Kidney tubule cell (primary cell): ENCODE data around the gene EPB41L1.

ENCODE experiments used
- DNase-seq: peaks from one replicate; pipeline ENCODE4 v3.0.0-alpha.2; 2018; ENCODE audit warnings: low spot score

EPB41L1 gene

DNA sequence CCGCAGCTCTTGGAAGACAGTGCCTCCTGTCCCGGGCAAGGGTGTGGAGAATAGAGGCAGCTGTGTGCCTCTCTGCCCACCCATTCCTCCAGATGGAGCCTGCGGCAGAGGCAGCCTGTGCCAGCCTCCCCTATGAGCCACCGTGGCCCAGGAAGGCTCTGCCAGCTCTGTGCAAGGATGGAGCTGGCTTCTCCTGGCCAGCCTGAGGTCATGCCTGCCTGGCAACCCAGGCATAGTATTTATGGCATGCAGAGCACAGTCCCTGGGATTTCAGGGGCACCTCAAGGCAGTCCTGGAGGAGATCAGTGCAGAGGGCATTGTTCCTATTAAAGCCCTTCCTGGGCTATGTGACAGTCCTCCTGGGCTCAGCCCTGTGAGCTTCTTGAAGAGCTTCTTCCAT, 1.5 kb downstream of the EPB41L1 start:
- DNase-seq, result no peak

DNA sequence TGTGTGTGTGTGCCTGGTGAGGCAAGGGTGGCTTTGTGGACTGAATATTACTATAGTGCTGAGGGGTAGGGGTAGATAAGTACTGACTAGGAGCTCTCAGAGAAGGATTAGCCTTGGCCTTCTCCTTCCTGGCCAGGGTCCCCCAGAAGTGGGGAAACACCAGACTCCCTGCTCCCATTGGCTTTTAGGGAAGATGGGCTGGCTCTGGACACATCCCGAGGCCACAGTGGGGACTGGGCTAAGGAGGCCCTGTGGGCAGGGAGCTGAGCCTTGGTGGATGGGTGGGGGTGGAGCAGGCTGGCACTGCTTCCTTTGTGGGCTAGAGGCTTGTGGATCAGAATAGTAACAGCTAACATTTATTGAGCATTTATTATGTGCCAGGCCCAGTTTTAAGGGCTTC, 3.1 kb downstream of the EPB41L1 start:
- no peak for DNase-seq

GRCh38 chr20:36158160-36158741, 3.7 kb downstream of the EPB41L1 start:
- DNase-seq, result no peak

DNA sequence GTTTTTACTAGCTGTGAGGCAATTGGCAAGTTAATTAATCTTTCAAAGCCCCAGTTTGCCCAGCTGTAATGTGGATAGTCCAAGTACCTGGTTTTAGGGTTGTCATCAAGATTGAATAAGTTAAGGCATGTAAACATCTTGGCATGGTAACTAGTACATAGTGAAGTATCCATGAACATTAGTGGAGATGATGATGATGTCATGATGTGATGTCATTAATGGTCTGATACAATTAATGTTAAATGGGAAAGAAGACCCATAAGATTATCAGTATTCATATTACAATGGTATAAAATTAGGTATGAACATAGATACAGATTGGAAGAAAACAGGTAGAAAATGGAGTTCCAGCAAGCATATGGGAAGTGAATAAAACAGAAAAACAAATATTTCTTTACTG, 5.3 kb downstream of the EPB41L1 start:
- DNase-seq, result no peak

- DNase-seq, result peak; percentile 65
Observed at GRCh38 chr20:36162272-36162966, 7.9 kb downstream of the EPB41L1 start.

DNA sequence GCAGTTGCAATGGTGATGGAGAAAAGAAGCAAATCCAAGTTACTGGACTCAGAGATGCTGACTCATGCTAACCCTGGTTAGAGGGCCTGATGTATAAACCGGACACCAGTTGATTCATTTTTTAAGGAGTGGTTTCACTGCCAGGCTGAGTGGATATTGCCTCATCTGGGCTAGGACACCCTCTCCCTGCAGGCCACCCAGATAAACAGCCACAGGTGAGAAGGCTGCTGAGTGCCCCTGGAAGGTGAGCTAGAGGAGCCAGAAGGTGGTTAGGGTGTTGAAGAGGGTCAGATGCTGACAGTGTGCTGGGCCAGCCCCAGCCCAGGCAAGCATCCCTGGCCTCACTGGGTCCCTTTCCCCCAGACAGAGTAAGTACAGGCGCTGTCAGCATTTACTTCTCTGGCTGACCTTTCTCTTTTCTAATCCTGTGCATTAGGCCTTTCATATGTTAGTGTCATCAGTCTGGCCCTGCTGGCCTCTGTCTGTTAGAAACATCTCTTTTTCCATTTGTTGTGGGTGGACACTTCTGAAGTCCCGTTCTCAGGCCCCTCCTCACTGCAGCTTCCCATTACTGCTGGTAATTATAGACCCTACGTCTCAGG, 13.5 kb downstream of the EPB41L1 start:
- peak; percentile 59 for DNase-seq

DNA sequence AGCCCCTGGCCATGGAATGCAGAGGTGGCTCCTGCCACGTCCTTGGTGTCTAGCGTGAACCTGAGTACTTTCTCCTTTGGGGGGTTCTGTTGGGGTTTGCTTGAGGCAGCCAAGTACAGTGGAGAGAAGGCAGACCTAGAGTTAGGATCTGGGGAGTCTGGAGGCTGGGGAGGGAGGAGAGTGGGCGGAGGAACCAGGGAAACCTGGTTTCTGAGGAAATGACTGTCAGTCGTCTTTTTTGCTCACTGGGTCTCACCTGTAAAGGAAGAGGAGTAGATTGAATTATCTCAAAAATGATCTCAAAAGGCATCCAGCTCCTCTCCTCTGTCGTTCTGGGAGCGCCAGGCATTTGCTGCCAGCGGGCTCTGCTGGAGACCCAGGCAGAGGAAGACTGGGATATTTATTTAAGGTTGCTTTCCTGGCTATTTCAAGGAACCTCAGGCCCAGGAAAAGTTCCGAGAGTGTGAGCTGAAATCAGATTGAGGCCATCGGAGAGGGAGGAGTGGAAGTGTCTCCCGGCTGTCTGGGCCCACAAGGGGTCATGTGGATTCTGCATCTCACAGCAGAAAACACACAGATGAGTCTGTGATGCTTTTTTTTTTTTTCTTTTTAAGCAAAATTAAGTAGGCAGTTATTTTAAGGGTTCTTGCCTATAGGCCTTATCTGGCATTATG, 16.1 kb downstream of the EPB41L1 start:
- no peak for DNase-seq

DNA sequence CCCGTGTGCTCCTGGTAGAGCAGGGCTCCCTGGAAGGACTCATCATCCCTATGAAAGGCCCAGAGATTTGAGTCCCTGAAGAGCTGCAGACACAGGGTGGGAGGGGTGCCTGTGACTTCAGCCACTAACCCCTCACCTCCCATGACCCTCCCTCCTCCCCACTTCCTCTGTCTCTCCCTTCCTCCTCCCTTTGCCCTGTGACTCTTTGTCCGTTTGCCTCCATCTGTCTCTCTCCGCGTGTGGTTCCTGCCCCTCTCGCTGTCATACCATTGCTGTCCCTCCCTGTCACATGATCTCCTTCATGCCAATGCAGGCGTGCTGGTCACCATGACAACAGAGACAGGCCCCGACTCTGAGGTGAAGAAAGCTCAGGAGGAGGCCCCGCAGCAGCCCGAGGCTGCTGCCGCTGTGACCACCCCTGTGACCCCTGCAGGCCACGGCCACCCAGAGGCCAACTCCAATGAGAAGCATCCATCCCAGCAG, 19.0 kb downstream of the EPB41L1 start:
- DNase-seq, result peak; percentile 55

GRCh38 chr20:36175016-36175415, 20.5 kb downstream of the EPB41L1 start:
- DNase-seq, result no peak

GRCh38 chr20:36175475-36175995, 21.0 kb downstream of the EPB41L1 start:
- DNase-seq, result no peak

GRCh38 chr20:36177716-36178115, 23.2 kb downstream of the EPB41L1 start:
- DNase-seq, result no peak

- no peak for DNase-seq
Observed at GRCh38 chr20:36179170-36179945, 24.8 kb downstream of the EPB41L1 start.

- DNase-seq, result no peak
Observed at GRCh38 chr20:36180323-36180722, 25.8 kb downstream of the EPB41L1 start.

- DNase-seq, result peak; percentile 49
Observed at GRCh38 chr20:36181934-36182603, 27.5 kb downstream of the EPB41L1 start.

DNA sequence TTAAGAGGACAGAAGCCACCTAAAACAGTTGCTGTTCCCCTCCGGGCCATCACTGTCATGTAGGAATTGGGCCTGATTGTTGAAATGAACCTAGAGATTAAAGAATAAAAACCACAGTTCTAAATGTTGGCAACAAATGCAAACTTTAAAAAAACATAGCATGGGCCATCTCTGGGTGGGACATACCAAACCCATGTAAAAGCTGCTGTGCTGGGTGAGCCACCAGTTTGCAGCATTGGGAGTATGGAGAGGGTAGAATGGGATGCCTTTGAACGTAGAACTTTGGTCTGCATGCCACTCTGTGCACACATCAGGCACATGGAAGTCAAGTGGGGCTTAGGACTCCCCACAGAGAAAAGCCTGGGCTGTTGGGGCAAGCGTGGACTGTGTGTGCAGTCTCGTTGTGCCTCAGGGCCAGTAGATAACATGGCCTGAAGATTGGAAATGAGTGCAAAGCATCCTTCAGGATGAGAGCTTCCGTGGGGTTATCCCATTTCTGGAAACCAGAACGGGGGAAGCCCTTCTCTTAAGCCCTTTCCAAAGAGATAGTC, 28.1 kb downstream of the EPB41L1 start:
- DNase-seq, result no peak

- no peak for DNase-seq
Observed at GRCh38 chr20:36183155-36183944, 28.8 kb downstream of the EPB41L1 start.

- no peak for DNase-seq
Observed at GRCh38 chr20:36184816-36185776, 30.6 kb downstream of the EPB41L1 start.

GRCh38 chr20:36193977-36194712, 39.6 kb downstream of the EPB41L1 start:
- DNase-seq, result no peak
